Right lung (tissue), 10 donors: Measurements from ENCODE around the gene TMSB4Y. TPM values are rescaled to one million over a fixed set of nuclear protein-coding genes. Genes with fewer than 3 reads are reported as not detected.

ENCODE experiments used
- DNase-seq, 2 donors: peaks; one replicate each; pipeline ENCODE4 v3.0.0-alpha.2; 2013
- long read RNA-seq, 8 donors: transcript quantifications; one replicate each; lab custom pipeline, GENCODE V29; 2026
- polyA plus RNA-seq, 5 donors: library from polyadenylated mRNA; unstranded; fragments of 120-200 nt; gene quantifications; one replicate each; pipeline versions ENCODE4 v1.2.1 to v1.2.3, GENCODE V29; 2013; ENCODE audit warnings: inconsistent platforms in 1 of 5, low replicate concordance in 1 of 5; ENCODE audit not compliant: insufficient read length in 5 of 5, insufficient read depth in 1 of 5

The TMSB4Y gene
- 1 to 10 TPM in 2 of 5 donors, under 1 TPM in 1, not detected in 2; 0.13 to 3.5 (median 2.5) TPM for polyA plus RNA-seq
- long read RNA-seq, donor 1, partial matches to known transcripts, result 0 of 2 reads
- long read RNA-seq, donor 1, other reads (novel, unspliced or antisense), result 0 of 2 reads
- long read RNA-seq, donor 2, partial matches to known transcripts, result 0 of 1 reads
- long read RNA-seq, donor 2, other reads (novel, unspliced or antisense), result 0 of 1 reads
- long read RNA-seq, donor 3, result 0 reads
- long read RNA-seq, donor 4, result 0 reads
- long read RNA-seq, donor 5, partial matches to known transcripts, result 0 of 3 reads
- long read RNA-seq, donor 5, other reads (novel, unspliced or antisense), result 0 of 3 reads
- long read RNA-seq, donor 6, result 0 reads
- long read RNA-seq, donor 7, result 0 reads
- long read RNA-seq, donor 8, result 0 reads

DNA sequence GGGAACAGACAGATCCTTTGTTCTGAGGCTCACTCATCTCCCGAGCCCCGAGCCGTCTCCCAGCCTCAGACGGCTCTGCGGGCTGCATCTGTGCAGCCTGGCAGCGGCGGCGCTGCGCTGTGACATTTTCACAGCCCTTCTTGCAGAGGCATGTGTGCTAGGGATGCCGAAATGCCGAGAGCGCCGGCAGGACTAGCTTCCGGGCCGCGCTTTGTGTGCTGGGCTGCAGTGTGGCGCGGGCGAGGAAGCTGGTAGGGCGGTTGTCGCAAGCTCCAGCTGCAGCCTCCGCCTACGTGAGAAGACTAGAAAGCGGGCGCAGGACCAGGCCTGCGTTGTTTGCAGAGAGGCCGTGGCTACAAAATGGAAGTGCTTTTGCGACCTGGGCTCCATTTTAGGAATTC, at the start of gene TMSB4Y:
Gene TMSB4Y, plus strand, starts transcription at position 332 of the 401 bp plus-strand sequence.
- no peak for DNase-seq

DNA sequence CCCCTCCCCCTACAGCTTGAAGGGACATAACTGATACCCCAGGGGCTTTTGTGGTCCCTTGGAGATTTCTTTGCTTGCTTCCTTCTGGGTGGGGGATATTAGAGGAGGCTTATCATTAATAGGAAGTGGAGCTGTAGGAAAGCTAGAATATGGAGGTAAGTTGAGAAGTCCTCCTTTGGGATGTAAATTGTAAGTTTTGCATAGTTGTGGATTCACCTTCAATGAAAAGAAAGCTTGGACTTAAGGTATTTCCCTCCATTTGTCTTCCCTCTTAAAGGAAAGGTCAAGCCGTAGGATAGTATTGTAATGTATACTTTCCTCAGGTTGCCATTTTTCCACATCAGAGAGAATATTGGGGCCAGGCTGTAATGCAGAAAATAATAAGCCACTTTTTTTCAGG, 39.5 kb upstream of the TMSB4Y start:
- no peak for DNase-seq

- DNase-seq, result no peak
Observed at GRCh38 chrY:13671122-13671521, 32.6 kb upstream of the TMSB4Y start.

DNA sequence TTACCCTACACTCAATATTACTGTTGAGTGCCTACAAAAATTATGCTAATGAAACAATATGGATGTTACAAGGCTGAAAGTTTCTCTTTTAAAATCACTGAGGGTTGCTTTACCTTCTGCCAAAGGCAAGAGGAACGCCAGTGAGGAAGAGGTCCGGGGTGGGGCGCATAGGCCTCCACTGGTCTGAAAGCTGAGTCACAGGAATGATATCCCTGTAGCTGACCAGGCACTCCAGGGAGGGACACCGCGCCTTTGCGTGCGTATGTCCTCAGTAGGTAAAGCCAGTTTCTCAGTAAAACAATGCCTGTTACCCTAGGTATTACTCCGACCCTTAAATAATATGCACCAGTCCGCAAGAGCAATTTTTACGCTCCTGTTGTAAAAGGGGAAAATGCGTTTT, 1.4 kb upstream of the TMSB4Y start:
- DNase-seq, result no peak

GRCh38 chrY:13704121-13704930, 627 bp downstream of the TMSB4Y start:
- no peak for DNase-seq

- DNase-seq, result no peak
Observed at GRCh38 chrY:13705197-13705596, 1.5 kb downstream of the TMSB4Y start.

- DNase-seq, result no peak
Observed at GRCh38 chrY:13708038-13708437, 4.3 kb downstream of the TMSB4Y start.

GRCh38 chrY:13718996-13719395, 15.3 kb downstream of the TMSB4Y start:
- no peak for DNase-seq

- no peak for DNase-seq
Observed at GRCh38 chrY:13729517-13729916, 25.8 kb downstream of the TMSB4Y start.

DNA sequence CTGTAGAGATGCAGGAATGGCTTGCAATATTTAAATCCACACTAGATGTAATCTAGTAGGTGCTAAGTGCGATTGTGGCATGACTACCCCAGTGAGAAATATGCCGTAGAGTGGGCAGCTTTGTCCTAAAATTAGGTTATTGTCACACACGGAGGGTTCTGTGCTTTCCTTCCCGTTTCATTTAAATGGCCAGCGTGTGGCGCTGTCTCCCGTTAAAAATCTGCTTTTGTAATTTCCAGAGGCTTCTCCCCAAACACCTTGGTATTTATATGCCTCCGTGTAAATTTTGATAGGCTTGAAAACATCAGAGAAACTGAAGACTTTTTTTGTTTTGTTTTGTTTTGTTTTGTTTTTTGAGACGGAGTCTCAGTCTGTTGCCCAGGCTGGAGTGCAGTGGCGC, 34.9 kb downstream of the TMSB4Y start:
- DNase-seq, result no peak

DNA sequence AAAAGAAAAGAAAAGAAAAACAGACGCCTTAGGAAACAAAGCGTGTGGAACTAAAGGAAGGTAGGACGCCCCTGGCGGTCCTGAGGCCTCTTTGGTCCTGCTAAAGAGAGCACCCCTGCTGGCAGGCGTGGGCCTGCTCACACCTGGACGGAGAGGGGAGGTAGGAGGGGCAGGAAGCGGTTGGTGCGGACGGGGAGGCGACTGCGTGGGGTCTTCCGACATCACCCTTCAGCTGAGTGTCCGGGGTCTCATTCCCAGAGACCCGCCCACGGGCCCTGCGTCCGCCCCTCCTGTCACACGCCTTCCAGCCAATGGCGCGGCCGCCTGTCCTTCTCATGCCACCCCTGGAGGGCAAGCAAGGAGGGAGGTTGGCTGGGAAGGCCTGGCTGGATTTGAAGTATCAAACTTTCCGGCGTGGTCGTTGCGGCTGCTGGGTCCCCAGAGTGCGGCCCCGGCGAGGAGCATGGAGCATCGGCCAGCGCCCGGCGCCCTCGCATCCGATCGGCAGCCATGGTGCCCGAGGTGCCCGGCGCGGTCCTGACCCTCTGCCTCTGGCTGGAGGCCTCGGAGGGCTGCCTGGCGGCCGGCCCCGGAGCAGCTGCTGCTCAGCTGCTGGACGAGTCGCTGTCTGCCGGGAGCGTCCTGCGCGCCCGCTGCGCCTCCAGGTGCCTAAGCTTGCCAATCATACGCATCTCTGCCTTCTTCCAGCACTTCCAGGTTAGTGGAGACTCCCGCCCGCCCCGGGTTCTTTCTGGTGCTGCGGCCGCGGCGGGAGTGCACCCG, 47.8 kb downstream of the TMSB4Y start:
- no peak for DNase-seq

GRCh38 chrY:13754661-13755060, 51.0 kb downstream of the TMSB4Y start:
- DNase-seq, result no peak

Other genes starting within 250 kb of the TMSB4Y start
- gene UTY, start 223.9 kb upstream of the TMSB4Y start, polyA plus RNA-seq, result 10 to 100 TPM in 2 of 5 donors, under 1 TPM in 3; 0.05 to 29.4 (median 0.29) TPM